ENCODE results near the gene KANTR. TPM values are rescaled to one million over a fixed set of nuclear protein-coding genes. Genes with fewer than 3 reads are reported as not detected.

Gene KANTR
- total RNA-seq, 1 experiment from 2014 or later = 7.7 TPM

- no peak overlapping the region for H3K56ac ChIP-seq (ENCODE audit: insufficient read length, low read depth, low read length)
- WGBS (ENCODE audit: extremely low coverage, insufficient read length, low lambda C conversion rate) = no CpG with 5 or more reads among the region's 21 CpGs
- H2BK20ac ChIP-seq (ENCODE audit: low read depth, low read length, poor library complexity, severe bottlenecking) = no peak overlapping the region
- H3K4me1 ChIP-seq (ENCODE audit: insufficient read depth, low read length) = no peaks in the 10 kb centered on the region
- no peak overlapping the region for H3K23ac ChIP-seq (ENCODE audit: insufficient read length, low read depth, low read length)
- no peak overlapping the region for H3T11ph ChIP-seq (ENCODE audit: low read length)
- Mint-ChIP-seq H3K9me3 (peaks cover 61 to 67% of the 10 kb centered on the region in 2 experiments), H3K4me1 (peaks cover 17 to 22% of the 10 kb centered on the region in 2 experiments), H3K36me3 (ENCODE audit: insufficient read depth in 1 of 3, low read depth in 3 of 3) (peaks cover 4 to 10% (median 5%) of the 10 kb centered on the region in 3 experiments; a peak in 5 of 7 replicates), H3K27me3 (ENCODE audit: low read depth) (peaks cover 15% of the 10 kb centered on the region), H3K4me3 (no peak overlapping the region), H3K27ac (peak overlapping the region in 1 of 3 experiments; percentile 71; a peak in 2 of 7 replicates)
- no peak overlapping the region for H2BK5ac ChIP-seq (ENCODE audit: insufficient read length, low read length)
- no peak for TF ChIP-seq CTCF (conservative IDR thresholded peaks at IDR 0.05)
- no peak overlapping the region for H4K8ac ChIP-seq (replicated peaks; ENCODE audit: insufficient read length, low read depth, low read length)
- no peak overlapping the region for H3K27ac ChIP-seq (ENCODE audit: insufficient read length, low read depth, low read length)
- H2BK15ac ChIP-seq (ENCODE audit: low read depth, low read length) = no peak overlapping the region
- H2BK120ac ChIP-seq (ENCODE audit: low read depth, low read length, poor library complexity, severe bottlenecking) = no peak overlapping the region
- no peaks in the 10 kb centered on the region for H4K20me1 ChIP-seq (ENCODE audit: control insufficient read depth, insufficient read depth, insufficient read length)
- no peak overlapping the region for H2BK12ac ChIP-seq (ENCODE audit: insufficient read length, low read depth, low read length)
- no peak overlapping the region for H4K91ac ChIP-seq (ENCODE audit: insufficient read length, low read depth, low read length)
- H4K5ac ChIP-seq (ENCODE audit: insufficient read length, low read depth, low read length) = no peak overlapping the region
- H3K18ac ChIP-seq (ENCODE audit: insufficient read length, low read depth, low read length) = no peak overlapping the region
- H2AFZ ChIP-seq (ENCODE audit: low read length) = no peak overlapping the region
- H3K9ac ChIP-seq (ENCODE audit: extremely low read depth, insufficient read length, low read length) = no peak overlapping the region
- no peaks in the 10 kb centered on the region for H3K79me2 ChIP-seq (ENCODE audit: insufficient read depth, low read length)
- no peak overlapping the region for H3K4me2 ChIP-seq (ENCODE audit: insufficient read depth, insufficient read length, low read length)
- H3K9me3 ChIP-seq (ENCODE audit: control insufficient read depth, low read depth, low read length) = peaks cover 35% of the 10 kb centered on the region
- no peaks in the 10 kb centered on the region for H3K79me1 ChIP-seq (ENCODE audit: insufficient read depth, low read depth, low read length, poor library complexity, severe bottlenecking)
- no peak for DNase-seq
- H3K23me2 ChIP-seq (ENCODE audit: insufficient read length, low read depth, low read length, poor library complexity, severe bottlenecking) = peaks cover 2% of the 10 kb centered on the region
- no peak overlapping the region for H3K4ac ChIP-seq (ENCODE audit: low read depth, low read length)
- H3K14ac ChIP-seq (ENCODE audit: insufficient read depth, low read length) = no peak overlapping the region
- no peak overlapping the region for H2AK5ac ChIP-seq (ENCODE audit: insufficient read length, low read length)
- 0 out of 2 replicates have a peak, but pooled peaks cover 3% of the 10 kb centered on the region for H3K27me3 ChIP-seq (ENCODE audit: insufficient read depth, low read length)
Observed at GRCh38 chrX:53076671-53077070, 17.3 kb upstream of the KANTR start.

Measured in H9 (cell line).